GM23248 (cell line): ENCODE data around the gene CEND1.

Source experiments
- EZH2 ChIP-seq: fragments of 200-600 bp; sonication (generic); IDR thresholded peaks from 2 replicates; pipeline ENCODE4 v1.6.1; 2018; ENCODE audit warnings: antibody characterized with exemption, mild to moderate bottlenecking; ENCODE audit not compliant: insufficient read depth, poor library complexity, severe bottlenecking
- EZH2phosphoT487 ChIP-seq: fragments of 200-600 bp; sonication (generic); IDR thresholded peaks from 2 replicates; pipeline ENCODE4 v1.6.1; 2018; ENCODE audit warnings: antibody characterized with exemption, moderate library complexity, mild to moderate bottlenecking, low read depth; ENCODE audit not compliant: insufficient read depth

GRCh38 chr11:816433-816779 is 26.5 kb upstream of the CEND1 start:
- TF ChIP-seq EZH2 (no peak), EZH2phosphoT487 (no peak)
